OCI-LY1 (cell line): ENCODE data around the gene TSHR.

Experiments used
- H2AFZ ChIP-seq: fragments of 200-600 bp; sonication (generic), shearing (Covaris generic); 2 replicates; pipeline ENCODE4 v1.6.0; 2014; ENCODE audit warnings: antibody characterized with exemption, mild to moderate bottlenecking, low read length
- H3F3A ChIP-seq: fragments of 200-600 bp; sonication (generic), shearing (Covaris generic); 2 replicates; pipeline ENCODE4 v1.6.0; 2014; ENCODE audit warnings: mild to moderate bottlenecking, antibody characterized with exemption, low read length, moderate library complexity; ENCODE audit not compliant: insufficient read depth
- H3K27ac ChIP-seq: fragments of 200-600 bp; sonication (generic); 2 replicates; pipeline ENCODE4 v1.5.1; 2014; ENCODE audit warnings: low read length, mixed run types, mild to moderate bottlenecking, low read depth; ENCODE audit not compliant: poor library complexity, severe bottlenecking
- H3K27me3 ChIP-seq: fragments of 200-600 bp; sonication (generic); 2 replicates; pipeline ENCODE4 v1.6.0; 2014; ENCODE audit warnings: antibody characterized with exemption, mild to moderate bottlenecking, low read length, moderate library complexity; ENCODE audit not compliant: insufficient read depth
- H3K36me3 ChIP-seq: fragments of 200-600 bp; sonication (generic); 2 replicates; pipeline ENCODE4 v1.6.1; 2014; ENCODE audit warnings: mild to moderate bottlenecking, antibody characterized with exemption, low read length, moderate library complexity, mixed read lengths; ENCODE audit not compliant: insufficient read depth
- H3K4me1 ChIP-seq: fragments of 200-600 bp; sonication (generic); 2 replicates; pipeline ENCODE4 v1.5.1; 2014; ENCODE audit warnings: mild to moderate bottlenecking, low read length, moderate library complexity; ENCODE audit not compliant: insufficient read depth, severe bottlenecking
- H3K4me2 ChIP-seq: fragments of 200-600 bp; sonication (generic), shearing (Covaris generic); 2 replicates; pipeline ENCODE4 v1.6.1; 2014; ENCODE audit warnings: low read length
- H3K4me3 ChIP-seq: fragments of 200-600 bp; sonication (generic); 2 replicates; pipeline ENCODE4 v1.5.1; 2014; ENCODE audit warnings: low read length, low read depth, mild to moderate bottlenecking, mixed read lengths; ENCODE audit not compliant: poor library complexity, severe bottlenecking
- H3K79me2 ChIP-seq: fragments of 200-600 bp; shearing (Covaris generic); 2 replicates; pipeline ENCODE4 v1.6.1; 2016; ENCODE audit warnings: mixed run types, low read length, mixed read lengths; ENCODE audit not compliant: insufficient read depth
- H3K9ac ChIP-seq: fragments of 200-600 bp; sonication (generic), shearing (Covaris generic); 2 replicates; pipeline ENCODE4 v1.6.1; 2014; ENCODE audit warnings: mild to moderate bottlenecking, low read length, mixed read lengths
- H3K9me2 ChIP-seq: fragments of 200-600 bp; sonication (generic), shearing (Covaris generic); 2 replicates; pipeline ENCODE4 v1.6.1; 2014; ENCODE audit warnings: low read depth, mild to moderate bottlenecking, low read length, mixed read lengths
- H3K9me3 ChIP-seq: fragments of 200-600 bp; shearing (Covaris generic); 2 replicates; pipeline ENCODE4 v1.6.1; 2014; ENCODE audit warnings: low read length, mixed read lengths
- H4K20me1 ChIP-seq: fragments of 200-600 bp; sonication (generic), shearing (Covaris generic); 2 replicates; pipeline ENCODE4 v1.6.0; 2016; ENCODE audit warnings: mild to moderate bottlenecking, low read length; ENCODE audit not compliant: insufficient read depth
- EZH2 ChIP-seq: fragments of 200-600 bp; sonication (generic), shearing (Covaris generic); IDR thresholded peaks from 2 replicates; pipeline ENCODE4 v1.8.0; 2017; ENCODE audit warnings: borderline replicate concordance, mixed run types, mild to moderate bottlenecking, antibody characterized with exemption, low read length, moderate library complexity, mixed read lengths
- TF ChIP-seq, protein P1 (sequence below): fragments of 200-600 bp; sonication (generic), shearing (Covaris generic); IDR thresholded peaks from 2 replicates; pipeline ENCODE4 v1.5.1; 2017; ENCODE audit warnings: mild to moderate bottlenecking, antibody characterized with exemption, low read length, moderate library complexity, mixed read lengths

The TSHR gene

DNA sequence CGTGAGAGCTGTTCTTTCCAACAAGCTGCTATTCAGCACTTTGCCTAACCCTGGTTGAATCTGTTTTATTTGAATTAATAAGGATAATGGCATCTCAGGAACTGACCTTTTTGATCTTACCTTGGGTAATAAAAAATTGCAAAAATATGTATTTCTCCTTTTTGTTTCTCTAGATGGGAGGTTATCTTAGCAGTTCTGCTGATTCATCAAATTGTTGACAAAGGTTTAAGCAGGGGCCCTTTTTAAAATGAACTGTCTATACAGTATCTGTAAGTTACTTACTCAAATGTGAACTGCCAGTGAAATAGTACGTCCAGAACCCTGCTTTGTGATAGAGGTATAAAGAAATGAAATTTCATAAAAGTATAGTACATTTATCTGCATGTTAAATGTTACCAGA, 681 bp downstream of the TSHR start:
- Histone ChIP-seq H3K36me3 (no peaks in the 10 kb centered on the region), H3K27me3 (no peaks in the 10 kb centered on the region), H3K9me2 (no peaks in the 10 kb centered on the region), H3K9ac (peak overlapping the region; percentile 7), H3K27ac (peak overlapping the region; percentile 94), H3K4me3 (peak overlapping the region; percentile 63), H3K79me2 (no peaks in the 10 kb centered on the region), H3K9me3 (0 out of 2 replicates have a peak, but pooled peaks cover under 1% of the 10 kb centered on the region), H3K4me1 (peaks cover 59% of the 10 kb centered on the region), H3K4me2 (peak overlapping the region; percentile 91), H2AFZ (no peak overlapping the region; the same call in 1 of the 2 replicates), H4K20me1 (no peaks in the 10 kb centered on the region), H3F3A (0 out of 2 replicates have a peak, but pooled peaks cover 7% of the 10 kb centered on the region)
- TF ChIP-seq EZH2, result no peak
- TF ChIP-seq, protein P1, sequence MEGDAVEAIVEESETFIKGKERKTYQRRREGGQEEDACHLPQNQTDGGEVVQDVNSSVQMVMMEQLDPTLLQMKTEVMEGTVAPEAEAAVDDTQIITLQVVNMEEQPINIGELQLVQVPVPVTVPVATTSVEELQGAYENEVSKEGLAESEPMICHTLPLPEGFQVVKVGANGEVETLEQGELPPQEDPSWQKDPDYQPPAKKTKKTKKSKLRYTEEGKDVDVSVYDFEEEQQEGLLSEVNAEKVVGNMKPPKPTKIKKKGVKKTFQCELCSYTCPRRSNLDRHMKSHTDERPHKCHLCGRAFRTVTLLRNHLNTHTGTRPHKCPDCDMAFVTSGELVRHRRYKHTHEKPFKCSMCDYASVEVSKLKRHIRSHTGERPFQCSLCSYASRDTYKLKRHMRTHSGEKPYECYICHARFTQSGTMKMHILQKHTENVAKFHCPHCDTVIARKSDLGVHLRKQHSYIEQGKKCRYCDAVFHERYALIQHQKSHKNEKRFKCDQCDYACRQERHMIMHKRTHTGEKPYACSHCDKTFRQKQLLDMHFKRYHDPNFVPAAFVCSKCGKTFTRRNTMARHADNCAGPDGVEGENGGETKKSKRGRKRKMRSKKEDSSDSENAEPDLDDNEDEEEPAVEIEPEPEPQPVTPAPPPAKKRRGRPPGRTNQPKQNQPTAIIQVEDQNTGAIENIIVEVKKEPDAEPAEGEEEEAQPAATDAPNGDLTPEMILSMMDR, result no peak

DNA sequence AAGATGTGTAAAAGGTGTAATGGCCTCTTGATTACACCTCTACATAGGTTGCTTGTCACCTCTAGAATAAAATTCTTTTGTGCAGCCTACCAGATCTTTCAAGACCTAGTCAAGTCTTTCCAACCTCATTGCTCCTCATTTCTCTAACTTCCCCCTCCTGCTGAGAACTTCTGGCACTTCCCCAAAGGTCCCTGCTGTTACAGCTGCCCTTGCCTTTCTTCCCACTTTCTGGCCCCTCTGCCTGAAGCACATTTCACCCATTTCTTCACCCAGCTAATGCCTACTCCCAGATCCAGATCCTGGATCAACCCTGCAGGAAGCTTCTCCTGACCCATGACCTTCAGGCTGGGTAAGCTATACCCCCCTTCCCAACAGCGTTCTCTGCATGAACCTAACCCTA, 1.5 kb downstream of the TSHR start:
- Histone ChIP-seq H3K4me1 (peaks cover 59% of the 10 kb centered on the region), H3K4me2 (peak overlapping the region; percentile 91), H3K9ac (peak overlapping the region; percentile 7; the same call in 1 of the 2 replicates), H3K27ac (peak overlapping the region; percentile 94), H3K9me2 (no peaks in the 10 kb centered on the region), H3F3A (0 out of 2 replicates have a peak, but pooled peaks cover 7% of the 10 kb centered on the region), H3K79me2 (no peaks in the 10 kb centered on the region), H3K4me3 (peak overlapping the region; percentile 63), H2AFZ (no peak overlapping the region), H3K27me3 (no peaks in the 10 kb centered on the region), H3K9me3 (no peaks in the 10 kb centered on the region), H3K36me3 (no peaks in the 10 kb centered on the region), H4K20me1 (no peaks in the 10 kb centered on the region)
- TF ChIP-seq EZH2, result no peak
- TF ChIP-seq, protein P1, result no peak

DNA sequence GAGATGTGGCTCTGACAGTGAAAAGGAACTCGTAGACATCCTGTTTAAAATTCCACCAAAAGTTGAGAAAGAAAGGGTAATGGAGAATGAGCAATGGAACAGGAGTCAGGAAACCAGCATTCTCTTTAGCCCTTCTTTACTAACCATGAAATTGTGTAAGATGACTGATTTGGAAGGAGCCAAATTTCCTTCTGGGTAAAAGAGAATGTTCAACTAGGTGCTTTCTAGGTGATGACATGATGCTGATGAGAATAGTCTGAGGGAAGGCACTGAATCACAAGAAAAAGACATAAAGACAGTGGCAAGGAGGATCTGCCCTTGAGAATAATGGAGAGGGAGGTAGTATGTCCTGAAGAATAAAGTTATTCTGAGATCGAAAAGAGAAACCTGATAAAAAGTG, 2.2 kb downstream of the TSHR start:
- H3K27me3 ChIP-seq, result no peaks in the 10 kb centered on the region
- peak overlapping the region; percentile 63 for H3K4me3 ChIP-seq
- H4K20me1 ChIP-seq, result no peaks in the 10 kb centered on the region
- 0 out of 2 replicates have a peak, but pooled peaks cover 7% of the 10 kb centered on the region for H3F3A ChIP-seq
- H3K27ac ChIP-seq, result peak overlapping the region; percentile 94
- peak overlapping the region; percentile 91 for H3K4me2 ChIP-seq
- H3K79me2 ChIP-seq, result no peaks in the 10 kb centered on the region
- H2AFZ ChIP-seq, result no peak overlapping the region
- no peaks in the 10 kb centered on the region for H3K9me2 ChIP-seq
- 0 out of 2 replicates have a peak overlapping the region, but pooled peaks have one; percentile 10 for H3K9ac ChIP-seq
- H3K9me3 ChIP-seq, result no peaks in the 10 kb centered on the region
- H3K4me1 ChIP-seq, result peaks cover 59% of the 10 kb centered on the region
- H3K36me3 ChIP-seq, result no peaks in the 10 kb centered on the region
- TF ChIP-seq, protein P1, result no peak
- TF ChIP-seq EZH2, result no peak
